ENCODE measurements around the gene INTS11. TPM values are rescaled to one million over a fixed set of nuclear protein-coding genes. Genes with fewer than 3 reads are reported as not detected.

INTS11 gene
- total RNA-seq, 1 experiment from 2014 or later: 161 TPM

GRCh38 chr1:1320666-1321448 lies 3.6 kb downstream of the INTS11 start:
- Histone ChIP-seq H2AFZ (ENCODE audit: low read depth, low read length, poor library complexity, severe bottlenecking) (no peak overlapping the region), H3K9me2 (ENCODE audit: insufficient read depth) (no peaks in the 10 kb centered on the region), H4K20me1 (ENCODE audit: insufficient read depth) (peaks cover 10% of the 10 kb centered on the region; the same call in 1 of the 2 replicates), H3K79me2 (ENCODE audit: insufficient read depth, low read length) (peaks cover 89% of the 10 kb centered on the region), H3K4me1 (ENCODE audit: control insufficient read depth in 1 of 2, insufficient read depth in 2 of 2, low read length in 2 of 2) (peaks cover 31 to 55% of the 10 kb centered on the region in 2 experiments), H3K4me2 (ENCODE audit: low read length) (no peak overlapping the region), H3K36me3 (ENCODE audit: control insufficient read depth in 1 of 2, insufficient read depth in 2 of 2, low read length in 2 of 2) (peaks cover 6 to 13% of the 10 kb centered on the region in 2 experiments; a peak in 2 of 4 replicates), H3K27ac (ENCODE audit: low read depth, low read length) (no peak overlapping the region; the same call in 1 of the 2 replicates), H3K9me3 (ENCODE audit: control insufficient read depth in 1 of 2, insufficient read depth in 1 of 2, low read depth in 1 of 2, low read length in 2 of 2) (no peaks in the 10 kb centered on the region), H3K27me3 (ENCODE audit: insufficient read depth, low read length) (no peaks in the 10 kb centered on the region), H3K9ac (ENCODE audit: low read length) (no peak overlapping the region), H3K4me3 (replicated peaks in 1 of 2; ENCODE audit: low read depth in 1 of 2, low read length in 2 of 2) (no peak overlapping the region)
- ATAC-seq (no peak), DNase-seq (ENCODE audit: low read depth, low spot score) (no peak)
- ChIA-PET CTCF (no interaction called here), RAD21 (ENCODE audit: low non-redundant PET in 1 of 2, low total read pairs in 2 of 2, uncharacterized antibody in 2 of 2, unreplicated experiment in 2 of 2) (no interaction called here), POLR2A (no interaction called here)
- intact Hi-C loops (cut with micrococcal nuclease): no loop called here
- no TSS peak for BruUV-seq (replicated peaks)
- no peak for TF ChIP-seq FOSL1 (IDR thresholded peaks at IDR 0.05; ENCODE audit: low read depth)
- TF ChIP-seq POLR2AphosphoS5 (IDR thresholded peaks at IDR 0.05; ENCODE audit: low read depth, low read length): no peak
- no peak for TF ChIP-seq EZH2 (IDR thresholded peaks at IDR 0.05)
- no peak for TF ChIP-seq ZBTB33 (IDR thresholded peaks at IDR 0.05; ENCODE audit: extremely low read depth, insufficient replicate concordance, low read length)
- TF ChIP-seq RAD21 (IDR thresholded peaks at IDR 0.05; ENCODE audit: low read depth): no peak
- TF ChIP-seq SRF (IDR thresholded peaks at IDR 0.05; ENCODE audit: low read depth): no peak
- no peak for TF ChIP-seq EZH2phosphoT487 (IDR thresholded peaks at IDR 0.05; ENCODE audit: borderline replicate concordance)
- no peak for TF ChIP-seq ELF1 (IDR thresholded peaks at IDR 0.05; ENCODE audit: borderline replicate concordance, low read depth)

Measured in HCT116 (cell line).